GM21360 (cell line): ENCODE measurements around the gene AK4.

Source experiments
- ATAC-seq: cut with Tn5 transposase; IDR thresholded peaks from one replicate; pipeline ENCODE4 v1.9.1; 2021; ENCODE audit warnings: mild to moderate bottlenecking, moderate library complexity; ENCODE audit not compliant: unreplicated experiment

Gene AK4

DNA sequence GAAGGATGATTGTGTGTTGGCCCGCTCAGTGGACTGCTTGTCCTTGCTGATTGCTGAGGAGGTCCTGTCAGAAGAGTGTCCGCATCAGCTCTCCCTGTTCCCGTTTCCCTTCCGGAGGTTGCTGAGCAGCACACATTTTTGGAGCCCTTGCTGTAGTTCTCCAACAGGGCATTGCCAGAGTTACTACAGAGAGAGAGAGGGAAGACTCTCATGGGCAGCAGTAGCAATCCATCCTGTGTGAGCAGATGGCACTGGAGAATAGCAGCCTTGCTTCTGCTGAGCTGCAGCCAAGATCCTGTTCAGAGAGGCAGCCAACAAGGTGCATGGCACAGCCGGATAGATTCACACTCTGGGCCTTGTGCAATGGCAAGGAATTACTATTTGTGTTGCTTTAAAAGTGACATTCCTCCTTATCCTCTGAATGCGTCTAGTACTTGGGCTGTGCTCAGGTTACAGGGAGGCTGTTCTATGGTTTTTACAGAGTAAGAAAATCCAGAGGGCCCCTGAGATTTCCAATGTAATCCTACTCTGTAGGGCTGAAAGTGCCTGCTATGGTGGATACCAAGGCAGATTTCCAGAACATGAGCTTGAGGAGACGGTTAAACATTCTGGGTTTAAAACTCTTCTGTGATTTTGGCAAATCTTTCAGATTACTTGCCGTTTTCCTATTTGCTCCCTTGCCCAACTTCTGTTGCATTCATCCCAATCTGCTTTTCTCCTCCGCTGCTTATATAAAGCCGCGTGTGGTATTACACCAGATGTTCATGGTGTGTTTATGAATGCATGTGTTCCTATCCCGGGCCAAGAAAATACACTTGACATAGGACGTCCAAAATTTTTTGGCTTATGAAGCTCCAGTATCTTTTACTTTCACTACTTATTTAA, 27.4 kb downstream of the AK4 start:
- ATAC-seq = no peak

DNA sequence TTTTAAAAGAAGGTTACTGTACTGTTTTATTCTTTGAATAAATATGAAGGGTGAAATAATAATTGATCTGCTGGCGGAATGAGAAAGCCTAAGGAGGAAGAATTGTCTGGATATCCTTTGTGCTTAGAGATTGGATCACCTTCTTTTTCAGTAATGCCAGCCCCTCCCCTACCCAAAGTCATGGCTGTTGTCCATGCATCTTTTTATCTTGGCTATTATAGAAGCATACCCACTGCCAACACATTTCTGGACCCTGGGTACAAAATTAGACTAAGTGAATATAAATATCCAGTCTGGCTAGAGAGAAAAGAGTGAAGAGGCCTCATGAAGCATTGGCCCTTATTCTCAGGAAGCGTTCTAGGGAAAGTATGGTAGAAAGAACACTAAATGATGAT, 28.1 kb downstream of the AK4 start:
- no peak for ATAC-seq

DNA sequence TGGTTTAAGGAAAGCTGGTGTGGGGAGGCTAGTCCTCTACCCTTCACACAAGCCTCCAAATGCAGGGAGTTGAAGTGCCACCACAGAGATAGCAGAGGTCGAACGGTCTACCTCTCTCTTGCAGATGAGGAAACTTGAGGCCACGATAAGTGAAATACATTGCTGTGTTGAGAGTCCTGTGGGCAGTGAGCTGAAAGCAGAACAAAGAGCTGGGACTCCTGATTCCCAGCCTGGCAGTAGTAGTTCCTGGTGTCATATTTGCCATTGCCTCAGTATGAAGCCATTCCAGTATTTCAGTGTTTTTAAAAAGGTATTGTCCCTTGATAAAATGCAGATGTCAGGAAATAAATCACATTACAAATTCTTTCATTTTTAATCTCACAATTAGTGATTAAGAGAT, 28.6 kb downstream of the AK4 start:
- no peak for ATAC-seq

DNA sequence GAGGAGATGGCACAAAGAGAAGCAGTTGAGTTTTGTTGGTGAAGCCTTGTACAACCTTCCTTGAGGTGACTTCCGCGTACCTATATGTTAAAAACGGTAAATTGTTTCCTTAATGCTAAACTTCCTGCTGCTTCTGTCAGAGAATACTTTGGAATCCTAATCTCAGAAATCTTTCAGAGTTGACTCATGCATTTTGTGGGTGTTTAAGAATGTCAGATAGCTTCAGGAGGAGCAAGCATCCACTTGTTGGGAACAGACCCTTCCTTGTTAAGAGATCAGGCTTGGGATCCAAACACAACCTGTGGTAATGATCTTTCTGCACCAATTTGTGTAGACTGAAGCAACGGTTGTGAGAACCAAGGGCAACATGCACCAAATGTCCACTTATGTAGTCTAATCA, 29.5 kb downstream of the AK4 start:
- ATAC-seq = no peak

DNA sequence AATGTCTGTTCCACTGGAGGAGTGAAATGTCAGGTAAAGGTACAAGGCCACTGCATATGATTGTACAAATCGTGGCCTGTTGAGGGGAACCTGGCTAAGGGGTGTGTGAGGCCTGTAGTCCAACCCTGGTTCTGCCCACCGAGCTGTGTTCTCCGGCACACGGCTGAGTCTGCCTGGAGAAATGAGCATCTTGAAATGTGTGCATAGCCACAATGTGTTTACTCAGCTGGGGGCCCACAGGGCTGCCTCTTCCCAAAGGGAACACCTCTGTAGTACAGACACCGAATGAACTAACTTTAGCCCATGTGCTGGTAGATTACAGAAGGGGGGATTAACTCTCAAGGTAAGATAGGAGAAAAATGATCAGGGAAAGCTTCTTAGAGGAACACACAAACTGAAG, 30.2 kb downstream of the AK4 start:
- no peak for ATAC-seq

DNA sequence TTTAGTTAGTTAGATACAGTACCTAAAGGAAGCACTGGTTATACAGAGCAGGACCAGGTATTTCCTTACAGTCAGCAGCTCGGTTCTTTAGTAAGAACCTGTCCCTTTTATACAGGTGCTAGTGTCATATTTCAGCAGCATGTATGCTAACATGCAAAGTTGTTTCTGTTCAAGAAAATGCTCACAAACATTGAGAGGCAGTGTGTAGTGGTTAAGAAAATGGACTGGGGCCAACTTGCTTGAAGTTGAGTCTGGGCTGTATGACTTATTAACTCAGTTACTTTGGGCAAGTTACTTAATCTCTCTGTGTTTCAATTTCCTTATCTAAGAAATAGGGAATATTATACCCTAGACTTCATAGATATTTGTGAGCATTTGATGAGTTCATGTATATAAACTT, 31.1 kb downstream of the AK4 start:
- ATAC-seq = no peak

DNA sequence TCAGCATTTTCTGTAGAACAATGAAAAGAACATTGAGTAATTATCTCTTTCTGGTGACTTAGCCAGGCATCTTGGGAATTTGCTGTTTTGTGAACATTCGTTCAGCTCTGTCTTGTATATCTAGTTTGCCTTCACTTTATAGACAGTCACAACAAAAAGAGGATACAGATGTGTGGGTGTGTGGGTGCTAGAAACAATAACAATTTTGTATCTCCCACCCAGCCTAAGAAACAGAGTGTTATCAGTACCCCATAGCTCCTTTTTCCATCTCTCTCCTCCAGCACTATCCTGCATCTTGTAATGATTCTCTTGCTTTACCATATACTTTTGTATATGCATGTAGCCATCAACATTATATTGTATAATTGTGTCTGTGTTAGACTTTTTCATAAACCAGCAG, 33.0 kb downstream of the AK4 start:
- no peak for ATAC-seq

DNA sequence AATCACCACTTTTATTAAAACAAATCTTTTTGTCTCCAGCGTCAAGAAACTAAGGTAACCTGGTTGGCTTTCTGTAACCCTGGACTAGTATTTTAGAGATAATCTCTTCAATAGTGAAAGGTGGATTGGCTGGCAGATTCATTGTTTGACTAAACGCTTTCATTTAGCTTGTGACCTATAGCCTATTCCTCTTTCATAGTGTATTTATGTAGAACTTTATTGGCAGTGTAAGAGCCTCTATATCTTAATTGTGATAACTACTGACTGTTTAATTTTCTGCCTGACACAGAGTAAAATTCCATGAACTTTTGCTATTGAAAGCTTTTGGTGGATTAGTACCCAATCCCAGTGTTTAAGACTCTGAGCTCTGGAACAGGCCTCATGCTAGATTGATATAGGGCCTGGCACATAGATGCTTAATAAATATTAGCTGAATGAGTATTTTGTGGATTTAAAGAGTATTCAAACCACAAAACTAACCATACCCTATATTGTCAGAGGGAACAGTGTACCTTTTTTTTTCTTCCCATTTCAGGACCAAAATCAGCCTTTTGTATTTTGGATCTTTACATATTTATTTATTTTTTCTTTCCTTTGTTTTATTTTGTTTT, 34.8 kb downstream of the AK4 start:
- no peak for ATAC-seq

DNA sequence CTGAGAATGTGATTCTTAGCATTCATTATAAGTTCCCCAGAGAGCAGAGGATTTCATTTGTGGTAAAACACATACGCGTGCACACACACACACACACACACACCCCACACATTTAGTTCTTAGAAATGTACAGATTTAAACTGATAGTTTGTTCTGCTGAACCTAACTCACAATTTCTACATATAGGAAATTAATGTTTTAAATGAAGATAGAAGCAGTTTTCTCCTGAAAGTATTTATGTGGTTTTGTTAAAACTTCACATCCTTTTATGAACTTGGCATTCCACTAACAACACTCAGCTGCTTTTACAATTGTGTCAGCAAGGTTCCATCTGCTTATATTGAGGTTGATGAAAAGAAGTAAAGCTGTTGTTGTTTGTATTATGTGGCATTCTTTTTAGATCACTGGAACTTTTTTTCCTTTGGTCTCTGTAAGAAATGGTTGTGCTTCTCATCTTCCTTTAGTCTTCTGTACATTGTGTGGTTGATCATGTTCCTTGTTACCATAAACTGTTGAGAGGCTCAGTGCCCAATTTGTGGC, 41.6 kb downstream of the AK4 start:
- no peak for ATAC-seq

DNA sequence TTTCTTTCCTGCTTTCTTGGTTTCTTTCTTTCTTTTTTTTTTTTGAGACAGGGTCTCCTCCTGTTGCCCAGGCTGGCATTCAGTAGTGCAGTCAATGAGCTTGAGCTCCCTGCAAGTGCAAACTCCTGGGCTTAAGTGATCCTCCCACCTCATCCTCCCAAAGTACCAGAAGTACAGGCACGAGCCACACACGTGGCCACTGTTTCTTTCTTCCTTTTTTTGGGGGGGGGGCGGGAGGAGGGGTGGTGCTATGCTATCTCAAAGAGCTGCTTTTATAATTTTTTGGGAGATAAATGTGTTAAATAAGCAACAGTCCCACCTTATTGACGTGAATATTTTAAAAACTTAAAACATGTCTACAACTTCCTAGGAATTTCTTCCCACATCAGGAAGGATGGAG, 42.2 kb downstream of the AK4 start:
- ATAC-seq = no peak

DNA sequence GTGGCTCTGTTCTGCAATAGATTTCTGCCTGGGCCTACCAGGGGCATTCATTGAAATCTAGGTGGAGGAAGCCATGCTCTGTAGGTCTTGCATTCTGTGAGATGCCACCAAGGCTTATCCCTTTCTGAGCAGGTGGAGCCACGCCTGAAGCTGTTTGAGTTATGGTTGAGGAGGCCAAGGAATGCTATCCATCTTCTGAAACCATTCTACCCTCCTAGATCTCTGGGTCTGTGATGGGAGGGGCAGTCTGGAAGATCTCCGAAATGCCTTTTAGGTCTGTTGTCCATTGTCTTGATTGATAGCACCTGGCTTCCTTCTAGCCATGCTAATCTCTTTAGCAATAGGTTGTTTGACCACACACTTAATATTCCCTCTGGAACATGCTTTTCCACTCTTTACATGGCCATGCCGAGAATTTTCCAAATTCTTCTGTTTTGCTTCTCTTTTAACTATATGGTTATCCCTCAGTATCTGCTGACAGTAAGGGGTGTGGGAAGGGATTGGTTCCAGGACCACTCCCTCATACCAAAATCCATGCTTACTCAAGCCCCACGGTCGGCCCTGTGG, 45.2 kb downstream of the AK4 start:
- ATAC-seq = no peak

DNA sequence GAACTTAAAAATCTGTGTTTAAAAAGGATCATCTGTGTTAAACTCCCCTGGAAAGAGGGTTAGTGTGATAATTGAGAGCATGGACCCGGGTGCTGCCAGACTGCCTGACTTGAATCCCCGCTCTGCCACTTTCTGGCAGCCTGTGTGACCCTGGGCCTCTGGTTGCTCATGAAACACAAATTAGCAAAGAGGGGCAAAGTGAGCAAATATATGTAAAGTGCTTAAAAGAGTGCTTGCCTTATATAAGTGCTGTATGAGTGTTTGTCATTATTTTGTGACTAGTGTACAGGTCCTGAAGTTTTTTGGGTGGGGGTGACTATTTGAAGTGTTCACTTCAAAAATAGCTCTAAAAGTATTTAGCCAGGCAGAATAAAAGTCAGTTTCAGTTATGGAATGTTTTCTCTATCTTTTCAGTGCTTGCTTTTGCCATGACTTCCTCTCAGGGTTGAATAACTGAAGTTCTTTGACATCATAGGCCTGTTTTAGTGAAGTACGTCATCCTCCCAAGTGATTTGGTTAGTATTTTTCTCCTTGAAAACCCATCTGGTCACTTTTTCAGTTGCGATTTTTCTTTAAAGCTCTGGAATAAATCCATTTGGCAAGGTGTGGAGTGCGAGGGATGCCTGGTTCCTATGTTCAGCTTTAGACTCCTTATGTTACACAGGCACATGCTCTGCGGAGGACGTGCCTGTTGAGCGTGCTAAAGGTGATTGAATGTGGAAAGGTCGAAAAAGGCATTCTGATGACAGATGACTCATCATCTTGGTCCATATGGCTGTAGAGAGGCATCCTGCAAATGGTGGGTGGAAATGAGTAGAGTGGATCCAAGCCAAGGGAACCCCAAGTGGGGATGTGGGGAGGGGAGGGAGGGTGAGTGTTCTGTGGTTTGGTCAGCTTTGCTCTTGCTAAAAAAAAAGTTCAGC, 47.8 kb downstream of the AK4 start:
- no peak for ATAC-seq

DNA sequence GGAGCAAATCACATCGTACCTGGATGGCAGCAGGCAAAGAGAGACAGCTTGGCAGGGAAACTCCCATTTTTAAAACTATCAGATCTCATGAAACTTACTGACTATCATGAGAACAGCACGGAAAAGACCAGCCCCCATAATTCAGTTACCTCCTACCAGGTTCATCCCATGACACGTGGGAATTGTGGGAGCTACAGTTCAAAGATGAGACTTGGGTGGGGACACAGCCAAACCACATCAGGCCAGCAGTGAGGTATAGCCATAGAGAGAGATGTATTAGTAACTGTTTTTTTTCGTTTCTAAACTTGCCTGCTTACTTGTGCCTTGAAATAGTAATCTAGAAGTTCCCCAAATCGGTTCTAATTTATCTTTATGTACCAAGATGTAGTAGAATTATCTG, 48.9 kb downstream of the AK4 start:
- ATAC-seq = no peak

DNA sequence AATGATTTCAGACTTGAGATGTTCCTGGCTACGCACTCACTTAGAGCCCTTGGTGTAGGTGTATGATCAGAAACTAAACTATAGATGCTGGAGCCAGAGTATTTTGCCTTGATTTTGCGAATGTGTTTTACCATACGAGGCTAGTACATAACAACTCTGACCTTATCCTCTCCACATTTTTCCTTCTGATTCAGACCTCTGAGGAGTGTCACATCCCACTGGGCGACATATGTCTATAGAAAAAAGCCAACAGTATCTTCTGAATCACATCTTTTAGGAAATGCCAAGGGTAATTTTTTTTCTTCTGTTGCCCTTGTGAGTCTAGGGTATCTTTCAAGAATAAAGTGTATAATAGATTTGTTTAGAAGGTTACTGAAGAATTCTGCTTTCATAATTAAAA, 49.6 kb downstream of the AK4 start:
- ATAC-seq = no peak

DNA sequence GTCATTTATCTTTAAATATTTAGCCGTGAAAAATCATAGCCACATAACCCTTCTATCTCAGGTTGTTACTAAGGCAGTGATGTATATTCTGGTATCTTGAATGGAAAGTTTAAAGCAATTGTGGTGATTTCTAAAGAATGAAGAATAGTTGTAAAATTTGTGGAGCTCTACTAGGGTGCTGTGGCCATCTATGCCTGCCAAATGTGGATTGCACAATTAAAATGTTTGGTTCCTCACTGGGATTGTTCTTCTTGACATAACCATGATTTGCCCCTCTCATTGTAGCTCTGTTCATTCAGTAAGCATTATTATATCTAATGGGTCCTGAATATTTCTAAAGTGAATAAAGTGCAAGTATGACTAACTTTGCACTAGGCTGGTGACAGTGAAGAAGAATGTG, 50.1 kb downstream of the AK4 start:
- ATAC-seq = no peak

DNA sequence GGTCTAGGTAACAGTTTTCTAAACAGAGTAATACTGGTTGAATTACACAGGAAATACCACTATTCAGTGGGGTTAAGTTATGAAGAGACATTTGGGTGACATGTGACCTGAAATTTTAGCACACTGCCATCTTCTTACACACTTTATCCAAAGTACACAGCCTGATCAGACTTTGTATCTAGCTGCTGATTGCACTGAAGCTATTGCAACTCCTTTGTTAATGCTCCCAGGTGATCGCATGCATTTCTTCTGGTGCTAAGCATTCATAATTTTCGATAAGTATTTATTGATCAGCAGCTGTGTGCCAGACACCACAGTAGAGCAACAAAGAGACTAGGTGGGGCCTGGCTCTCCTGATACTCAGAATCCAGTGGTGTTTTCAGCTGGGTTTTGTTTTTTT, 52.4 kb downstream of the AK4 start:
- ATAC-seq = no peak

DNA sequence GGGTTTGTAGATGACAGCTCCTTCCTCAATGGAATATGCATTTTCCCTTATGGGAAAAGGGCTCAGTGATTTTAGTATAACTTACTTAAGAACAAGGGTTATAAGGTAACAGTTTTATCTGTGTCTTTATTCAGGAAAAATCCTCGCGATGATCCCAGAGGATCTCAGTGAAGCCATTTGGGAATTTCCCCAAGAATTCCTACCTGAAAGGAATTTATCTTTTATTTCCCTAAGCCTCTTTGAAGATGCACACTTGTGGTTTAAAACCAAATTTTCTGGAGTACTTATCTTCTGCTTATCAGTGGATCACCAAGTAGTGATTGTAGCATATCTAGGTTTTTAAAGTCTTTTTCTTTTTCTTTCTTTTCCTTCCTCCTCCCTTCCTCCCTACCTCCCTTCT, 58.8 kb downstream of the AK4 start:
- ATAC-seq = no peak

DNA sequence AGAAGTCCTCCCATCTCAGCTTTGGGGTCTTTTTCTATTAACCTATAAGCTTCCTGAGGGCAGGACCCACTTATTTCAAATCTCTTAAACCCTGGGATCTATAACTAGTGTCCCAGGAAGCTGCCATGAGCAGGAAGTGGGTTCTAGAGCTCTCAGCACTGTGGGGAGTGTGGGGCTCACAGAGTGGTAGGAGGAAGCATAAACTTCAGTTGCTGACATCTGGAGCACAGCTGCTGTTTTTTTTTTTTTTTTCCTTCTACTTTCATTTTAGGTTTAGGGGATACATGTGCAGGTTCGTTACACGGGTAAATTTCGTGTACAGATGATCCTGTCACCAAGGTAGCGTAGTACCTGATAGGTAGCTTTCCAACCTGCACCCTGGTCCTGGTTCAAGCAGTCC, 59.3 kb downstream of the AK4 start:
- peak; percentile 65 for ATAC-seq

DNA sequence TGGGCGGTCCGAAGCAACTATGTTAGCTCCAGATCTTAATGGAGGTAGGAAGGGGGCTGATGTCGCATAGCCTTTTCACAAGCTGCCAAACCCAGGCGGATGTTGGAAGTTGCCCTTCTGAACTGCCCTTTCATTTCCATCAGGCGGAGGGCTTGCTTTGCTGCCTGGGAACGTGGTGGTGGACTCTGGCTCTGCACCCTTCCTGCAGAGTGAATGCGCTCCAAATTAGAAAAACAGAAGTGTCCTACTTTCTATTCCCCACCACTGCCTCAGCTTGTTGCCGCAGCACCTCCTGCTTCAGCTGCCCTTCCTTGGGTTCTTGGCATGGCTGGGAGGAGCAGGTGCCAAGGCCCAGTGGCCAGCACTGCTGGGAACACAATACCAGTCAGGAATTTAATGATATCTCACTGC, 60.6 kb downstream of the AK4 start:
- ATAC-seq = no peak

DNA sequence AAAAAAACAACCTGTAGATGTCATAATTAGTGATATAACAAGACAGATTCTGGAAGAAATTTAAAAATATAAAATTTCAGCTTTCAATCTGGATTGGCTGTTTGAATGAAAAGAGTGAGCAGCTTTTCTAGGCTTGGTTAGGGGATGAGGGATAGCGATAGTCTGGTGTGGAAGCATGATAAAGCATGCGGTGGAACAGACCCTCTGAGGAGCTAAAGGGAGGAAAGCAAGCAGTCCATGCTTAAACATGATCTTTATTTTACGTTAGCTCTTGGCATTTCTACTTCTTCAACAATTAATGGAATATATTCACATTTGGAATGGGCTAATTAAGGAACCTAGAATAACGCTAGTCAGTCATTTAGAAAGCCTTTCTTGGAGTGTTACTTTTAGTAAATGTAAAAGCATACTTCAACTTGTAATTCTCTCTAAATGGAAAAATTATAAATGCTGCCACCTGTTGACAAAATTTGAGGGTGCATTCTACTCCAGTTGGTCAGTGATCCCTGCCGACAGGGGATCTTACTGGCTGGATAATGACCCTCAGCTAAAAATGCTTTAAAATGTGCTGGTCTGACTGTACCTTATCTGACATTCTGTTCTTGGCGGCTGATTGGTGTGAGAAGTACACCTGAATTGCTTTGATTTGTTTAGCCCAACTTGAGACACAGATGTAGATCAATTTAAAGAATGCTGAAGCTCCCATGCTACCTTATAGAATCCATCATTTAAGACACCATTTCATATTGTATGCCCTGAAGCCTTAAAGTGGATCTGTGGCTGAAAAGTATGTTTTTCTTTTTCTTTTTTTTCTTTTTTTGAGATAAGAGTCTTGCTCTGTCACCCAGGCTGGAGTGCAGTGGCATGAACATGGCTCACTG, 61.2 kb downstream of the AK4 start:
- ATAC-seq = no peak
